Posterior vena cava (tissue), 2 donors: Measurements from ENCODE around the gene MBD6. TPM values are rescaled to one million over a fixed set of nuclear protein-coding genes. Genes with fewer than 3 reads are reported as not detected.
"Not testable (repeated sequence)": the region's sequence is repeated elsewhere in the genome, so short reads cannot be mapped to it uniquely, and the experiment has no call there.

Experiments
- DNase-seq: peaks from one replicate; pipeline ENCODE4 v3.0.0-alpha.2; 2020; ENCODE audit warnings: low spot score
- intact Hi-C, 2 donors: fragments of 100-400 bp; cut with DNase I; formaldehyde crosslinking; loops; one replicate each; pipeline versions ENCODE4 v1.14.1 to v1.14.2; 2022 to 2023
- total RNA-seq, 2 donors: library from RNA; stranded (reverse); fragmentation: NEBNext Ultra II Directional; extraction: Animal tissue kit (Norgen Biotek cat#: 25700); gene quantifications; one replicate each; pipeline ENCODE4 v1.2.1, GENCODE V29; 2021
- donor health status: DM: yes; HTN: yes; CAD: no.
- donor health status: DM: yes; HTN: yes; CAD: no.

Gene MBD6
- total RNA-seq, 2 donors from 2014 or later = 46.5 to 49.1 TPM

- peak; percentile 98 for DNase-seq
- intact Hi-C loops = no loop called here
Observed at GRCh38 chr12:57487597-57488401, 34.8 kb upstream of the MBD6 start, which contains the start of gene MARS1. TSS of gene MARS1 (plus strand) at chr12:57488068. CDS start at chr12:57488091, 23 bp downstream.

- DNase-seq = peak; percentile 17
- intact Hi-C loops = no loop called here
Observed at GRCh38 chr12:57488402-57489156, 34.0 kb upstream of the MBD6 start.

- intact Hi-C loops = no loop called here
Observed at GRCh38 chr12:57489157-57489641, 33.4 kb upstream of the MBD6 start.

GRCh38 chr12:57490126-57490525, 32.5 kb upstream of the MBD6 start:
- intact Hi-C loops = no loop called here
- DNase-seq = peak; percentile 71

More at GRCh38 chr12:57489157-57489641, 33.4 kb upstream of the MBD6 start:
- peak; percentile 7 for DNase-seq

- intact Hi-C loops = no loop called here
- peak; percentile 18 for DNase-seq
Observed at GRCh38 chr12:57491393-57492280, 31.0 kb upstream of the MBD6 start.

- DNase-seq, intact Hi-C loops: not testable (repeated sequence)
Observed at GRCh38 chr12:57495051-57495701, 27.4 kb upstream of the MBD6 start.

- no peak for DNase-seq
- intact Hi-C loops = no loop called here
Observed at GRCh38 chr12:57496822-57497221, 25.8 kb upstream of the MBD6 start.

GRCh38 chr12:57497223-57498131, 25.1 kb upstream of the MBD6 start:
- intact Hi-C loops = no loop called here

GRCh38 chr12:57498132-57498502, 24.5 kb upstream of the MBD6 start:
- intact Hi-C loops = no loop called here
- peak; percentile 70 for DNase-seq

More at GRCh38 chr12:57497223-57498131, 25.1 kb upstream of the MBD6 start:
- peak; percentile 6 for DNase-seq

- intact Hi-C loops = no loop called here
- DNase-seq = no peak
Observed at GRCh38 chr12:57498571-57498970, 24.1 kb upstream of the MBD6 start.

- DNase-seq = peak; percentile 34
- intact Hi-C loops = no loop called here
Observed at GRCh38 chr12:57500213-57500612, 22.4 kb upstream of the MBD6 start.

- DNase-seq = peak; percentile 38
- intact Hi-C loops = not testable (repeated sequence)
Observed at GRCh38 chr12:57502311-57502969, 20.2 kb upstream of the MBD6 start.

GRCh38 chr12:57506541-57506940, 16.1 kb upstream of the MBD6 start:
- DNase-seq = peak; percentile 14
- intact Hi-C loops = not testable (repeated sequence)

GRCh38 chr12:57507796-57508195, 14.8 kb upstream of the MBD6 start:
- intact Hi-C loops = not testable (repeated sequence)
- DNase-seq = peak; percentile 54

GRCh38 chr12:57511161-57511560, 11.5 kb upstream of the MBD6 start:
- intact Hi-C loops = no loop called here
- DNase-seq = no peak

- intact Hi-C loops = no loop called here
Observed at GRCh38 chr12:57511588-57512325, 10.9 kb upstream of the MBD6 start.

GRCh38 chr12:57512665-57513064, 10.0 kb upstream of the MBD6 start:
- intact Hi-C loops = no loop called here

More at GRCh38 chr12:57511588-57512325, 10.9 kb upstream of the MBD6 start:
- no peak for DNase-seq

More at GRCh38 chr12:57512665-57513064, 10.0 kb upstream of the MBD6 start:
- DNase-seq = no peak
